GM21825 (cell line): ENCODE results near the gene RREB1.

Source experiments
- ATAC-seq: cut with Tn5 transposase; IDR thresholded peaks from one replicate; pipeline ENCODE4 v1.9.1; 2021; ENCODE audit warnings: mild to moderate bottlenecking, moderate library complexity; ENCODE audit not compliant: unreplicated experiment

The RREB1 gene

GRCh38 chr6:7185561-7185960 lies 77.8 kb downstream of the RREB1 start:
- no peak for ATAC-seq

DNA sequence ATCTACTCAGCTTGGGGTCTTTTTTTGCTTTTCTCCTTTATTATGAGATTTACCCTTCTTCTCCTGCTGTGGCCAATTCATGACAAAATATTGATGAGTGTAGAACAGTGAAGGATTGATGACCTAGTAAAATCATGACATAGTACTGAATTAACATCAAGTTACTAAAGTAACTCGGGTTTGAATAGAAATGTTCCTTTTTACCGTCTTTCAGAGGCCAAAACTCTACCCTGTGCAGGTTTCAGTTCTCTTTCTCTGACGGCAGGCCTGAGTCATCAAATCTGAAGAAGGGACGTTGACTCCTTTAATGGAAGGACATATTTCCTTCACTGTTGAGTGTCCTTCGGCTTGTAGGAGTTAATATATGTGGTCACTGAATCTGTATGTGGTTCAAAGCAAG lies 80.7 kb downstream of the RREB1 start:
- peak; percentile 88 for ATAC-seq

- ATAC-seq, result no peak
These were observed 81.5 kb downstream of the RREB1 start for GRCh38 chr6:7189101-7189758.

- no peak for ATAC-seq
These were observed 83.0 kb downstream of the RREB1 start for GRCh38 chr6:7190791-7191190.

- no peak for ATAC-seq
These were observed 85.4 kb downstream of the RREB1 start for GRCh38 chr6:7193122-7193521.

DNA sequence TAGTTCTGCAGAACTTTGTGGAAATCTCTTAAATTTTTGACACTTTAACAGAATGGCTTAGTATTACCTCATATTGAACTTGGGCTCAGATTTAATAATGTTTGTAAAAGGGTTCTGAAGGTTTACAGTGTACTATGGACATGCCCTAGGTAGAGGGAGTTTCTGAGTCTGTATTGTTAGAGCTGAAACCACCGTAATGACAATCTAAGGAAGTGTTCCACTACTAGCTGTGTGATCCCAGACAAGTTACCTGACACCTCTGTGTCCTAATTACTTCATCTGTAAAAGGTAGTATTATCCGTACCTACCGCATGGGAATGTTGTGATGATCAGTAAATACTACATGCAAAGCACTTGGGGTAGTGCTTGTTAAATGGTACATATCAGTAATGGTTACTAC lies 86.9 kb downstream of the RREB1 start:
- no peak for ATAC-seq

DNA sequence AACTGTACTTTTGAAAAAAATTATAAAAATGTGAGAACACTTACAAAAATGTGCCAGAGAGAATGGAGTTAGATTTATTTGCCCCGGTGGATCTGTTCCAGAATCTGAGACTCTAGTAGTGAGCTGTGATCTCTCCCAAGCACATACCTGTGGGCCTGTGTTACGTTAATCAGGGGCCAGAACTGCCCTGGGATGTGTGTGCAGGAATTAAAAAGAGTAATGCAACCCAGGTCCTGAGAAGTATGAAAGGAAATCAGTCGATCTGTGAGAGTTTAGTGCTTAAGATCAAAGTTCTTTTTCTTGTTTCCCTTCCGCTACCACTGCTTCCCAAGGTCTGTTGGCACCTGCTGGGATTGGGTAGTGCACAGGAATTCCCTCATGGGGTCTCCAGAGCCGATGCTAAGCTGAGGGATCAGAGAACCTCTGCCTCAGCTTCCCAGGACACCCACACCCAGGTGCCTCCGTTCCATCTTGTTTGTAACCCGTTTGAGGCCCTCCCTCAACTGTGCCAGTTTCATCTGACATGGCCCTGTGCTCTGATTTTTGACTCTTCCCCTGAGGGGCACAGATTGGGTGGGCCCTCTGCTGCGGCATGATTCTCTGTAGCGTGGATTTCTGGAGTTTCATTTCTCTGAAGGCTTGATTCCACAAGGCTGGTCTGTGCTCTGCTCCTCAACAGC lies 87.7 kb downstream of the RREB1 start:
- no peak for ATAC-seq

DNA sequence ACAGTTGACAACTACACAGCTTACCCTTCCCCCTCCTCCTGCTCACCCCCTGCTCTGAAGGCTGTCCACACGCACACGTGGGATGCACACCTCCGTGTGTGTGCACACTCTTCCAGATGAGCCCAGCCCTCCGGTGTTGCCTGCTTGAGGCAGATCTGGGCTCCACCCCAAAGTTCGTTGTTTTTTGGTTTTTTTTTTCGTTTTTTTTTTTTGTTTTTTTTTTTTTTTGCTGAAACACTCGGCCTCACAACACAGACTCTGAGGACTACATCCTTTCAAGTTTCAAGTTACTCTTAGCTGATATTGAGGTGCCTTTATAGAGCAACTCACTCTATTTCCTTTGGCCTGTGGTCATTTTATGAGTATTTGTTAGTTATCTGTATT lies 88.2 kb downstream of the RREB1 start:
- no peak for ATAC-seq

DNA sequence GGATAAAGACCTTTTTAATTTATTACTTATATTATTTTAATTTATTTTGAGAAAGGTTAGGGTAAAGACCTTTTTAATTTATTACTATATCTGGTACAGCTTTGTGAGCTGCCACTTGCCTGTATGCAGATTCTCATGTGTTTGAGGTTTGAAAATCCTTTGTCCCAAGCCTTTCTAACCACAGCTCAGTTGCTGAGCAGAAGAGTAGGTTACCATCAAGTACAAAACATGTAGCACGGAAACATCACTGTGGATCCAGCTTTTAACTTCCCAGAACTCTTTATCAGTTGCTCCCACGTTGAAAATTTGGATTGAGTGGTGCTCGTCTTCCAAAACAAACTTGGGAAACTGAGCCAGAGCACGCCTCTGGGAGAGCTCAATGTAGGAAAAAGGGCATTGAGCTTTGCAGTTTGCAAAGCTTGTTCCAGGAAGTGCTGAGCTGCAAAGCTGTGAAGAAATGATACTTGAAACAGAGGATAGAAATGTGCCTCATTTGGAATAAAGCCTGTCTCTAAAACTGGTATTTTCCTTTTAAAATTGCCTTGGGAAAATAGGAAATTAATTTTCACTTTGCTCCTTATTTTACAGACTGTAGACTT lies 89.0 kb downstream of the RREB1 start:
- ATAC-seq, result no peak

GRCh38 chr6:7197747-7198146 lies 90.0 kb downstream of the RREB1 start:
- no peak for ATAC-seq

- no peak for ATAC-seq
These were observed 91.4 kb downstream of the RREB1 start for GRCh38 chr6:7198833-7199800.

DNA sequence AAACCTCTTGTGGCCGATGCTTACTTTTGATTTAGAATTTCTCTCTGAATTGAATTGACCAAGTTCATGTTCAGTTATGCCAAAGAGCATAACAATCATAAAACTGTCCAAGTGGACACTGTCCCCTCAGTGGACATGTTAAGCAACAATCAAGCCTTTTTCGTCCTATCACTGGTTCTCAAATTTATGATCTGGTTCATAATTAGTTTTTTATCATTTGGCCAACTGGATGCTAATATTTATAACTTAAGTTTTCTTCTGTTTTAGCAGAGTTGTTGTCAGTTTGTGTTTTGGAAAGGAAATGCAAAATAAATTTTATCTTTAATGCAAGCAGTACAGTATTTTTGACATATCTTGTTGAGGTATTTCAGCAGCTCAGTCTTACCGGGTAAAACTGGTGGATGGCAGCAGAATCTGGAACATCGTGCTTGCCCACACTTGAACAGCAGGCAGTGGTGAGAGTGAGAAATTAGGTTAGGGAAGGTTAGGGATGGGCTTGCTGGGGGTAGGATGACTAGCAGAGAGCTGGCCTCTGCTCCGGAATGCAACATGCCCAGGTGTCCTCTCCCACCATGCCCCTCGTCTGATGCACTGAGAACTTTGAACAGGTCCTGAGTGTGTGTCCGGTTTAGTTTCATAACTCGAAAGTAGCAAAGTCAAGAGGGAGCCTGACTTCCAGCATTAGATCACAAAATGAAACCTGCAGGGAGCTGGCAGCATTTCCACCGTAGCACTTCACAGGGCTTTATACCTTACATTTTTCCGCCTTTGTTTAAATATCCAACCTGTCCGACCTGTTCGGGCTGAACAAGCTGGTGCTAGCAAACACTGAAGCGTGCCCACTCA lies 93.1 kb downstream of the RREB1 start:
- ATAC-seq, result no peak

- no peak for ATAC-seq
These were observed 93.6 kb downstream of the RREB1 start for GRCh38 chr6:7201444-7201731.

- ATAC-seq, result peak; percentile 91
These were observed 94.2 kb downstream of the RREB1 start for GRCh38 chr6:7201732-7202541.

- no peak for ATAC-seq
These were observed 95.2 kb downstream of the RREB1 start for GRCh38 chr6:7202950-7203349.

- ATAC-seq, result no peak
These were observed 96.2 kb downstream of the RREB1 start for GRCh38 chr6:7203939-7204338.

GRCh38 chr6:7204726-7205125 lies 97.0 kb downstream of the RREB1 start:
- no peak for ATAC-seq

DNA sequence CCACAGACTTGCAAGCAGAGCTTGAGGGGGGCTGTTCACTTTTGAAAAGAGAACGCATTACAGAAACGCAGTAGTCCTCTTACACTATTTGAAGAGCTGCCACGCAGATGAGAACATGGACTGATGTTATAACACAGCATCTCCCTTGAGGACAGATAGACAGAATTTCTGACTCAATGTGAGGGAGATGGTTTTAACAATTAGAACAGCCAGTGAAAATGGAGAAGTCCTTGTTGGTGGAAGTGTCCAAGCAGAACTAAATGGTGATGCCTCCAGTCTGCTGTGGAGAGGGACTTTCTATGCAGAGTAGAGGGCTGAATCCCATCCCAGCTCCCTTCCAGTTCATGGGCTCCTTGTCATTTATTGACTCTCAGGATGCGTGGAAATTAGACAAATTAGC lies 100.0 kb downstream of the RREB1 start:
- ATAC-seq, result no peak

GRCh38 chr6:7213416-7213815 lies 105.7 kb downstream of the RREB1 start:
- no peak for ATAC-seq

- no peak for ATAC-seq
These were observed 106.7 kb downstream of the RREB1 start for GRCh38 chr6:7214468-7214867.
